Stimulated activated CD4-positive, alpha-beta T cell treated with anti-CD3 and anti-CD28 coated beads, Interleukin-12 subunit alpha, Interleukin-12 subunit beta, amount 100 ng/mL, for 48 hours (primary cell): ENCODE results near the gene TENT5C.

Source experiments
- DNase-seq, 3 donors: peaks; one replicate each; pipeline ENCODE4 v3.0.0-alpha.2; 2020; ENCODE audit warnings: low read depth in 2 of 3, low spot score in 1 of 3

The TENT5C gene

DNA sequence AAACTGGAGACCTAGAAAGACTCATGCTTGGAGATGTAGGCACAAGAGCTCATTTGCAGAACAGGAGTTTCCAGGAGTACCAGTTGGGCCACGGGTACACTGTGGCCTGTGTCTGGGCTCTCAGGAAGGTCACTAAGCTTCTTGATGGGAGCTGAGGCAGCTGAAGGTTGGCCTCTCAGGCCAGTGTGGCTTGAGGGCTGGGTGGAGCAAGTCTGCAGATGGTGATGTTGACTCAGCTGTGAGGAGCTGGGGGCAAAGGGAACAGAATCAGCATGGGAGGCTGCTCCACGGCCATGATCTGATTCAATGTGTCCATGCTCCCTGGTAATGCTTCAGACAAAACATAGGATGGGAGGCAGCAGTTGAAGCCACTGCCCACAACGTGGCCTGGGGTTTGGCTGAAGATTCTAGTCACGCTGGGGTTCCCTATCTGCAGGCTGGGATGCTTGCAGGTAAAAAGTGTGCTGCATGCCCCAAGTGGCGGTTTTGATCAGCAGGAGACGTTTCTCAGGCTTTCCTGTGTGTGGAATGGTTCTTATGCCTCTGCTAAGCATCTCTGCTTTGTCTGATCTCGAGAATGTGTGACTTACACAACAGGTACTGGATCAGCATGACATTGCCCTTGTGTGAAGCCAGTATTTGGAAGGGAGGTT lies 15.4 kb upstream of the TENT5C start:
- DNase-seq = no peak

DNA sequence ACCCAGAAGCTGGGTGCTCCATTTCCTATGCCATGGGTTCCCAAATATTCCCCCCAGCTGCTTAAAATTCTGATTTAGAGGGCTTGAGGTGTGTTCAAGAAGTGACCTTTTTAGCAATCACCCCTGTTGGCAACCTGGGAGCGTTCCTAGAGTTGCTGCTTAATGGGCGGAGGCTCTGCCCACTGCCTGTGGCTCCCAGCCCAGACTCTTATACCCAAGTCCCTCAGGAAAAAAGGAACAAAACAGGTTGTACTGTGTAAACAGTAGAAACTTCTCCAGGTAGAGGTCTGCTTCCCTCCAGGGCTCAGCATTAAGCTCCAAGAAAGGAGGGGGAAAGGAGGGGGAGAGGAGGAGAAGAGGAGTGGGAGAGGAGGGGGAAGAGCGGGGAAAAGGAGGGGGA lies 14.6 kb upstream of the TENT5C start:
- no peak for DNase-seq

DNA sequence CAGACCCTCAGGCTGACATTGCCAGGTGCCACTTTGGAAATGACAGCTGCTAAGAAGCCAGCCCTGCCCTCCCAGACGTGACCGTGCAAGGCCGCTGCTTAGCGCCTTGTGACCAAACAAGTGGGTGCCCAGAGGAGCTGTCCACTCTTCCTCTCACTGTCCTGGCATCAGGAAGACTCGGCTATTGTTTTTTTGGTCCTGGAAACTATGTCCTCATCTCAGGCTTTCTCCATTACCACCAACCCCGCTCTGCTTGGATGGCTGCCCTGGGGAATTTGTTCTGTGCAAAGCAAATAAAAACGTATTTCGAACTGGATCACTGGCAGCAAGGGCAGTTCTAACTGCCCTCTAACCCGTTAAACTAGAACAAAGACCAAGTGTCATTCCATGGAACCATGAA lies 13.7 kb upstream of the TENT5C start:
- no peak for DNase-seq

DNA sequence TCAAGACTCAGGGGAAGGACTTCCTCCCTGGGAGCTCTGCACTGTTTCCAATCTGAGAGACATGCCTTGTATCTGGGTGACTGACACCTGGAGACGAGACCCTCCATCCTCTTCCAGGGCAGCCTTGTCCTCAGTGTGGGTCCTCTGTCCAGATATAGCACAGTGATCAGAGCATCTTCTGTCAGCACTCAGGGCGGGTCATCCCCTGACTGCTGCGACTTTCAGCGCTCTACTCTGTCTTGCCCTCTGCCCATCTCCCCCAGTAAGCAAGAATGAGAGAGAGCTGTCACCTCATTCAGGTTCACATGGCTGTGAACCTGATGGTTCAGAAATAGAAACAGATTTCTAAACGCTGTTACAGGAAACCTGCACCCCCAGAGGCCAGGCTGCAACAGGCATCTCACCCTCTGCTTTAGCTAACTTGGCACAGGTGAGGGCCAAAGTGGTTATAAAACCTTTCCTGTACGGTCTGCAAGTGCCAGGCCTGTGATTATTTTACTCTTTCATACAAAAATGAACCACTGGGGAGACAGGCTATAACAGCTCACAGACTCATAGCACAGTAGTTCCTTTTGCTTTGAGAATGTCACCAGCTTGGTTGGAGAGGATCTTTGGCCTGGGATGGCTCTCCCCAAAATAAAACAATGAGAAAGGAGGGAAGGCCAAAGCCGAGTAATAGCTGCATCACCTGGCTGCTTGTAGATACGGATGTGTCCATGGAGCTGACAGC lies 11.4 kb upstream of the TENT5C start:
- DNase-seq = no peak

DNA sequence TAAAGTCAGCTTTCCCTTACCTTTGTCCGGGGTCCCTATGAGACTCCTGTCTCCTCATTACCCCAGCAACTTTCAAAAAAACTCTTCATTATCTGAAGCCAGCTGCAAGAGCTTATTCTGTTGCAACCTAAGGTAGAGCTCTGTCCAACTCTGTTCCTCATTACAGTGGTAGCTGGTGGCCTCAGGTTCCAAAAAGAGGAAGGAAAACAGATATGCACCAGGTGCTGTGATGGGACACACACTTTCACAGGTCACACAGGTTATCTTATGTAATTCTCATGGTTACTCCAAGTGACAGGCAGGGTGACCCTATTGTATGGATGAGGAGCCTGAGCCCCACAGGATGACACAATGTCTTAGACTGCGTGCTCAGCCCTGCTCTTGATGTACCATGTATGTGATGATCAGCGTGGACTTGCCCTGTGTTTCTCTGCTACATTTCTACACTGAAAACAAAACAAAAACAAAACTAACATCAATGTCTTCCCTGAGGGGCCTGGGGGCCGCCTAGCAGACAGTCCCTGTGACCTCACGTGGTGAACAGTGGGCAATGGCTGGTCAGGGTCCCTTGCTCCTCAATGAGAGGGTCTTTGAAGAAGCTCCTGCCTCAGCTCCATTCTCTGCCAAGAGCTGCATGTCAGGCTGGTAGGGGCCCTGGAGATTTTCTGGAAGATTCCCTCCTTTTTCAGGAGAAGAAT lies 9.7 kb upstream of the TENT5C start:
- no peak for DNase-seq

DNA sequence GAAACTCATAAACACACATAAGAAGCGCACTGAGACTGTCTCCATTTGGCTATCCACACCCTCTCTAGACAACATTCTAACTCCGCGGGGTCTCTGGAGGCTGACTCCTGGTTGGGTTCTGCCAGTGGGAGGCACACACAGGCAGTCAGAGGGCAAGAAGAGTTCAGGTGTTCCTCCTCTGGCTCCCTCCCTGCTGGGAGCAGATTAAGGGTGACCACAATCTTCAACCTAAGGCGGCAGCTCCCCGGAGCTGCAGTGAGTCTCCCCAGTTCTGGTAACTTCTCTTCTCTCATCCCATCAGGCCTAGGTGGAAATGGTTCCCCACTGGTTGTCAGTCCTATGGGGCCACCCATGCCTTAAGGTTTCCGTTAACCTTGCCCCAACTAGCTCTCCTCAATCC lies 7.4 kb upstream of the TENT5C start:
- no peak for DNase-seq

DNA sequence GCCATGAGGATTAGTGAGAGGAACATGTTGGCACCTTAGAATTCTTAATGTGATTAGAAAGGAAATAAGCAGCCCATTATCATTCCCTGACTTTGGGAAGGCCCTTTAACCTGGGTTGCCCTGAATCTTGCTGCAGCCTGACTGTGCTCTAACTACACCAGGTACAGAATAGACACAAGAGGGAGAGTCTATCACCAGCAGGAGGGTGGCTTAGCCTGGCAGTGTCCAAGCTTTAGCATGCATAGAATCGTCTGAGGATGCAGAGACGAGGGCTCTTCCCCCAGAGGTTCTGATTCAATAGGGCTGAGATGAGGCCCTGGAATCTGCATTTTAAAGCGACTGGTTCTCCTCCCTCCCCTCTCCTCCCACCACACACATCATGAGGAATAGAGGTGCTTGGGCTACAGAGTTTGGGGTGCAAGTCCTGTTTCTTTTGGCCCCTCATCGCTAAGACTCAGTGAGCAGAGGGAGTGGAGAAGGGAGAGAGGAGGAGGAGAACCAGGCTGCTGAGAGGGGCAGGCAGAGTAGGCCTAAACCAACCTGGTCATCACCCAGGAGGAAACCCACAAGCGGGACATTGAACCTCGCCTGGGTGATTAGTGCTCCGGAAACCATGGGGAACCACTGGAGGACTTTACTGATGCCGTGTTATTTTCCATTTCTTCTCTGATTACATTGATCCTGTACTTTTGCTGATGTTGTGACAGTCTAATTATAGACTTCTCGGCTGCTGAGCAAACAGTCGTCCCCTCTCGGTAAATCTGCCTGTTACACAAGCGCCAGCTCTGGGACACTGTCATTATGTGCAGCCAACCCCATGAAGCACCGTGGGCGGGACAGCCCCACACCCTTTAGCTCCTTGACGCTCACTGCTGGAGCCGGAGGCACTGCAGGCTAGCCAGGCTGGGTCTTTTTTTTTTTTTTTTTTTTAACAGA lies 6.3 kb upstream of the TENT5C start:
- DNase-seq = no peak

DNA sequence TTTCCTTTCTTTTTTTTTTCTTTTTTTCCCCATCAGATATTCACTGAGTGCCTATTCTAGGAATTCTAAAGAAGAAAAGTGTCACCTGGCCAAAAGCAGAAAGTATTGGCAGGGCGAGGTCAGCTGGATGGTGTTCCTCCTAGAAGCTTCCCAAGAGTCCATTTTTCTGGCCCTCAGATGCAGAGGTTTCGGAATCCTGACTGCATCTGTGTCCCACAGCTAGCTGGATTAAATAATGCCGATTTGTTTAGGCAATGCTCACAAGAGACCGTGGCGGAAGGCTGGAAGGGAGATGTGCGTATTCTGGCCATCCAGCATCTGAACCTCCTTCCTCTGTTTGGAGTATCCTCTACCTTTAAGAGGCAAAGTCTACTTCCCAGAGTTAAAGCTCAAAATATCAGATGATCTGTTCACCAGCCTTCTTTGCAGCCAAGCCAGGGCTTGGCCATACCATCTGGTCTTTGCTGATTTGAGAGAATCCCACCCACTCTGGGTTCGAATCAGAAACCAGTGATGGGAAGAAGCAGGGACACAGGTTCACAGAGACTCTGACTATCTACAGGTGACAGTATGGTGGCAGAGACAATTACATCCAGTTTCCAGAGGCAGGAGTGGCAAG lies 5.4 kb upstream of the TENT5C start:
- DNase-seq = no peak

DNA sequence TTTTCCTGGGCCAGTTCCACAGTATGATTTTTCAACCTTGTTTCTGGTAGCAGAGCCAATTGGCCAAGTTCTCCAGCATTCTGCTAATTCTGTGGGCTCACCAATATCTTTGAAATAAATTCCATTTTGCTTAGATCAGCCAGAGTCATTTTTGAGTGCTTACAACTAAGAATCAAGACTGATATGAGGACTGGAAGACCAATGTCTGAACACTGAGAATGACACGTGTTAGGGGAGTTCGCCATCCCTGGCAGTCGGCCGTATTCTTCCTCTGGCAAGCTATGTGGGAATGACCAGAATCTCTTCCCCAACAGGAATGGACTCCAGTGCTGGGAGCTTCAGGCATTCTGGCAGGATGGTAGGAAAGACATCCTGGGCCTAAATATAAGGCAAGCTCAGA lies 4.9 kb upstream of the TENT5C start:
- no peak for DNase-seq

DNA sequence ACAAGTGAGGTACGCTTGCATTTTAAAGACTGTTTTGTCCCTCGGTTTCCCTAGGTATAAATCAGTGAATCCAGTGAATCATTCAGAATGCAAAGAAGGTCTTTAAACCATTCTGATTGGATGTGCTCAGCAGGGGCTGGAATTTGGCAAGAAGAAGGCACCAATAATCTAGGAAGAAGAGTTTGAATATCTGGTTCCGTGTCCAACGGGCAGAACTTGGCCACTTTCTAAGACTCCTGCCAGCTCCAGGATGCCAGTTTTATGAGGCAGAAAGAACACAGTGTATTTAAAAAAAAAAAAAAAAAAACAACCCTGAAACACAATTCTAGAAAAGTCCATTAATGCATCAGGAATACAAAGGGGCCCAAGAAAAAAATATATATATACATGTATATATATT lies 3.0 kb upstream of the TENT5C start:
- DNase-seq = no peak

DNA sequence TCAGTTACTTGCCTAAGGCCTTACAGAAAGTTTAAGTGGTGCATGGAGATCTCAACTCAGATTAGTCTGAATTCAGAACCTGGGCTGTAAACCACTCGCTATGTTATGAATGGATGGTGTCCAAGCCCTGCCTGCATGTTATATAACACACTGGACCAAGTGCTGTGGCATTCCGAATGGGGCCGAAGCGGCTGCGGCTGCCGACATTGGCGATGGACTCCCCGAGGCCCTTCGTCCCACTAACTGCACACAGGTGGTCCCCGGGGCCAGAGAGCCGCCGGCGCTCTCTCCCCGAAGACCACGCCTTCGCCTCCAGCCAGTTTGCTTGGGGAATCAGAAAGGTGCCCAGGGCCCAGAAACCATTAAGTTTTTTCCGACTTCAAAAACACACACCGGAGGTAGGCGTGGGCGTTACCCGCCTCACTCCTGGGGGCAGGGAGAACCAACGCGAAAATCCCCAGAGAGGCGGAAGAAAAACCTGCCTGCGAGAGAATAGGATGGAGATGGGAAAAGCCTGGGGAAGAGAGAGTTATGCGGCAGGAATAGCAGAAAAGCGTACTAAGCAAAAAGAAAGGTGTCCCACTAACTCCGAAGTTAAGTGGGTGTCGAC lies 579 bp upstream of the TENT5C start:
- DNase-seq = peak in 1 of 3 donors; percentile 4

DNA sequence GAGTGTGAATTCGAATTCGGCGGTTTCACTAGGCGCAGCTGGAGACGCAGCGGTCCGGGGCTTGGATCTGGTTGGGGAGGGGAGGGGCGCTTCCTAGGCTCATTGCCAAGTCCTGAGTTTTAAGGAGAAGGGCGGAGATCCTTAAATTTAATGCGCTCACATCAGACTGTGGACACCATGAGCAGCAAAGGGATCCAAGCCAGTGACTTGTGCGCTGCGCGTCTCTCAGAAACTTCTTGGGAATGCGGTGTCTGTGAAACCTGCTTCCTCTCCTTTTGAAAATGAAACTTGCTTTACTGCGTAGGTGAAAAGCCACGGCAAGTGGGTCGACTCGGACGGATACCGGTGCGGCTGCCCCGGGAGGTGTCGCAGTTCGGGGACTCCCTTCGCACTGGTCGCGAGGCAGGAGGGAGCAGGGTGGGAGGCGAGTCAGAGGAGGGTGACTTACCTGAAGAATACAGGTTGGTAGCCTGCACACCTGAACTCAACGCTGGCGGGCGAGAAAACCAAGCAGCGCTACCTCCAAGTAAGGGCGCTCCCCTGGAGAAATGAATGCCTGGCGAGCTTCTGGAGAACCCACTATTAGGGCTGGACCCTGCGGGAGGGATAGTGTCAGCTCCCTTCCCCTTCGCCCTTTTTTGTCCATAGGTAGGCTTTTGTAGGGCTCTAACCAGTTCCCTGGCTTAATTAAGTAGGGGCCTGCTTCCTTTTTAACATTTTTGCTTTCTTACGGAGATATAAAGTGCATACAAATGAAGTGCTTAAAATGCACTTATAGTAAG lies 992 bp downstream of the TENT5C start:
- peak; percentile 15 to 20 (median 15) for DNase-seq

DNA sequence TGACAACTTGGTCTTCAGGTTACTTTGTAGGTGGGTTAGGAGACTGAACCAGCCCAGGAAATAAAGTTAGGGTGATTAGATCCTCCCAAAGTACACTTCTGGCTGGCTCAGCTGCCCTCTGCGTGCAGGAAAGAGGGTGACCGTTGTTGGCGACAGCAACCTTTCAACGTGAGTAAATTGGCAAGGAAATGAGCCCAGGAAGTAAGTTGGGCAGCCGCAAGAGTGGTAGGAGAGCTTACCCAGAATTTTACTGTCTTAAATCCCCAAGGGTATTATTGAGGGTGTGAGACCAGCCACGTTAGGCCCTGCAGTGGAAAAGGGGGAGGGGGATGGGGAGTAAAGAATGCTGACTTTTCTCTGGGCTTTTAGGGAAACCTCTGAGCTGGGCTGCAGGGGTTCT lies 1.6 kb downstream of the TENT5C start:
- peak in 2 of 3 donors; percentile 12 to 18 for DNase-seq

DNA sequence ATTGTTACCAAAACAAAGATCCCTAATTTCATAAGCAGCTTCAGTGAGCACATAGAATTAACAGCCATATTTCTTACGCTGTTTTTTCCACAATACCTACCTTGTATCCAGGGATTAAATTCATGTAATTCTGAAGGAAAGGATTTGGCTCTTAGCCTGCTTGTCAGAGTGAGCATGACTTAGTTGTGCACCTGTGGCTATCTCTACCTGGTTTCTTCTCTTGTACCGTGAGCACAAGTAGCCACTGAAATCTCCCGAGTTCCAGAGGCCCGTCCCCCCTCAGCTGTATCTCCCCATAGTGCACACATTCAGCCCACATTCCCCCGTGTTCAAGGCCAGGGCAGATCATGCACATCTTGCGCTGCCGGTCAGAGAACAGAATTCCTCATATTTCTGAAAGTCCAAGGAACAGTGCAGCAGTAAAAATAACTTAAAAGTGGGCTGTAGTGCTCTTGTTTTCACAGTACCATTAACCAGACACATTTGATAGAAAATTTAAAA lies 2.3 kb downstream of the TENT5C start:
- DNase-seq = no peak

DNA sequence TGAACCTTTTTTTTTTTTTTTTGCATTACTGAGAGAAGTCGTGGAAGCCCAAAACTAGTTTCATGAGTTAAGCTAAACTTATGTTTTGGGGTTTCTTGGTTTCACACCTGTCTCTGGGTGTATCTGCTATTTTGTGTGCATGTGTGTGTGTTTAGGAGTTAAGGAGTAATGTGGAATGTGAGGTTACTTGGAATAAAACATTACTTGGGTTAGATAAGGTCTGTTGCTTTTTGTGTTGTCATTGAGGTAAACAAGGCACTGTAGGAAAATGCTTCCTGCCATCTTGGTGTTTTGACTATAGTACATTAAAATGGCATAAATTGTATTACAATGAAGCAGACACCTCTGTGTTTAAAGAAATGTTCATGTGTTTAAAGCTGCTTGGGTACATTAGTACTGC lies 2.9 kb downstream of the TENT5C start:
- DNase-seq = no peak

DNA sequence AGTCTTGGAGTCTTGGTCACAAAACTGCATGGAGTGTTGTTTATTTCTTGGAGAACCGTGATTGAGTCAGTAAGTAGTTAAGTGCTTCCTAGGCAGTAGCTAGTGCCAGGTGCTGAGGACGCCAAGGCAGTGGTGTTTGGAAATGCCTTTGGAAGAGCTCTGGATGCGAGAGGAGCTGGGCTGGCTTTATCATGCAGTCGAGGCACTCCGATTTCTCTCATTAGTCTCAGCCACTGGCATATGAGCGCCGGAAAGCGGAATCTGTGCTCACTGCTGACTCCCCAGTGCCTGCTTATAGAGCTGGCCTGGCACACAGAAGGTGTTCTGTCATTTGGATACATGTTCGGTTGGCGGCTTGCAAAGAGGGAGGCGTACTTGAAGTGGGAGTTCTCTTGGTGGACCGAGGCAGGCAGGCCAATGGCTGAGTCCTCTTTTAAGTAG lies 3.6 kb downstream of the TENT5C start:
- DNase-seq = no peak

DNA sequence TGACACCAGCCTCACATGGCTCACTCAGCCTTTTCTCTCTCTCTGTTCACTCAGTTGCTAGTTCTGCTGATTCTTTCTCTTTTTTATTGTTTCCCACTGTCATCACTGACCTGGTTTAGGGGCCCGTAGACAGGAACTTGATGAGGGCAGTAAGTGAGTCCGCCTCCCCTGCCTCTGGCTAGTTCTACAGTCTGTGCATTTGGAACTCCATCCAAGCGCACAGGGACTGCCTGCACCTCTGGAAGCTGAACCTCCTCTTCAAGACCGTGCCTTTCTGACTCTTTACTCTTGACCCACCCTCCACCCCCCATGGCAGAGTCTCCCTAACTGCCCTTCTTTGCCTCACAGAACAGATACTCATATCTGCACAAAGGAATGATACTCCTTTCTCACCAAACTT lies 4.2 kb downstream of the TENT5C start:
- DNase-seq = no peak

DNA sequence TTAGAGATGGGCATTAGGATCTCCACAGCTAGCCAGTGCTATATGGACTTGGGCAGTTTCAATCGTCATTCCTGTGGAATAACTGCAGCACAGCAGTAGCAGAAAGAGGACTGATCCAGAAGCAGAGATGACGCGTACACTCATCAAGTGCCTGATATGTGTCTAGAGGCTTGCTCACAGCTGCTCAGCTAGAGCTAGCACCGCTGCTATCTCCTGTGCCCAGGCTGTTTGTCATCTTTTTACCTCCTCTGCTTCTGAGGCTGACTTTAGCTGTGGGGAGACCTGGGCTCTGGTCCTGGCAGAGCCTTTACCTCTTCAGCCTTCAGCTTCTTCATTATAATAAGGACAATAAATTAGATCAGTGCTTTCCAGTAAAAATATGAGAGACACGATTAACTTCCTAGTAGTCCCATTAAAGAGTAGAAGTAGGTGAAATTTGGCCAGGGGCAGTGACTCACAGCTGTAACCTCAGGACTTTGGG lies 5.3 kb downstream of the TENT5C start:
- no peak for DNase-seq

DNA sequence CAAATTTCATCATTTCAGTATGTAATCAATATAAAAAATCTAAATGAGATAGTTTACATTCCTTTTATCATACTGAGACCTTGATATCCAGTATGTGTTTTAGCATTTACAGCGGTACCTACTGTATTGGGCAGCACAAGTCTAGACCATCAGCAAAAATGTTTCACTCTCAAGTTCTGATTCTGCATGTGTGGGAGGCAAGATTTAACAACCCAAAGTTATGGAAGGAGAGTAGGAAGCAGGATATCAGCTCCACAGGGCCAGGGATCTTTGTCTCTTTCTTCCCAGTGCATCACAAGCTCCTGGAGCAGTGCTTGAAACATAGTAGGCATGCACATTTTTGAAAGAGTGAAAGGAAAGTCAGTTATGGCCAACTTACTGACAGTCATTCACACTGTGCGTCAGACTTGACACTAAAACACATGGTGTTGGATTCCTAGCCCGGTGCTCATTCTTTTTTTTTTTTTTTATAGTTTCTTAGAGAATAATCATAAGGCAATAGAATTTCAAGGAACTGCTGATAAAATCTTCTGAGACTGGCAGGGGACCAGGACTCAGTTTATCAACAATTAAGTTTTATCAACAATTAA lies 6.1 kb downstream of the TENT5C start:
- DNase-seq = no peak
